GM19397 (cell line): Measurements from ENCODE around the gene SLC44A3.

Experiments used
- ATAC-seq: cut with Tn5 transposase; IDR thresholded peaks from one replicate; pipeline ENCODE4 v1.9.1; 2021; ENCODE audit warnings: mild to moderate bottlenecking, moderate library complexity; ENCODE audit not compliant: unreplicated experiment

SLC44A3 gene, protein sequence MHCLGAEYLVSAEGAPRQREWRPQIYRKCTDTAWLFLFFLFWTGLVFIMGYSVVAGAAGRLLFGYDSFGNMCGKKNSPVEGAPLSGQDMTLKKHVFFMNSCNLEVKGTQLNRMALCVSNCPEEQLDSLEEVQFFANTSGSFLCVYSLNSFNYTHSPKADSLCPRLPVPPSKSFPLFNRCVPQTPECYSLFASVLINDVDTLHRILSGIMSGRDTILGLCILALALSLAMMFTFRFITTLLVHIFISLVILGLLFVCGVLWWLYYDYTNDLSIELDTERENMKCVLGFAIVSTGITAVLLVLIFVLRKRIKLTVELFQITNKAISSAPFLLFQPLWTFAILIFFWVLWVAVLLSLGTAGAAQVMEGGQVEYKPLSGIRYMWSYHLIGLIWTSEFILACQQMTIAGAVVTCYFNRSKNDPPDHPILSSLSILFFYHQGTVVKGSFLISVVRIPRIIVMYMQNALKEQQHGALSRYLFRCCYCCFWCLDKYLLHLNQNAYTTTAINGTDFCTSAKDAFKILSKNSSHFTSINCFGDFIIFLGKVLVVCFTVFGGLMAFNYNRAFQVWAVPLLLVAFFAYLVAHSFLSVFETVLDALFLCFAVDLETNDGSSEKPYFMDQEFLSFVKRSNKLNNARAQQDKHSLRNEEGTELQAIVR

DNA sequence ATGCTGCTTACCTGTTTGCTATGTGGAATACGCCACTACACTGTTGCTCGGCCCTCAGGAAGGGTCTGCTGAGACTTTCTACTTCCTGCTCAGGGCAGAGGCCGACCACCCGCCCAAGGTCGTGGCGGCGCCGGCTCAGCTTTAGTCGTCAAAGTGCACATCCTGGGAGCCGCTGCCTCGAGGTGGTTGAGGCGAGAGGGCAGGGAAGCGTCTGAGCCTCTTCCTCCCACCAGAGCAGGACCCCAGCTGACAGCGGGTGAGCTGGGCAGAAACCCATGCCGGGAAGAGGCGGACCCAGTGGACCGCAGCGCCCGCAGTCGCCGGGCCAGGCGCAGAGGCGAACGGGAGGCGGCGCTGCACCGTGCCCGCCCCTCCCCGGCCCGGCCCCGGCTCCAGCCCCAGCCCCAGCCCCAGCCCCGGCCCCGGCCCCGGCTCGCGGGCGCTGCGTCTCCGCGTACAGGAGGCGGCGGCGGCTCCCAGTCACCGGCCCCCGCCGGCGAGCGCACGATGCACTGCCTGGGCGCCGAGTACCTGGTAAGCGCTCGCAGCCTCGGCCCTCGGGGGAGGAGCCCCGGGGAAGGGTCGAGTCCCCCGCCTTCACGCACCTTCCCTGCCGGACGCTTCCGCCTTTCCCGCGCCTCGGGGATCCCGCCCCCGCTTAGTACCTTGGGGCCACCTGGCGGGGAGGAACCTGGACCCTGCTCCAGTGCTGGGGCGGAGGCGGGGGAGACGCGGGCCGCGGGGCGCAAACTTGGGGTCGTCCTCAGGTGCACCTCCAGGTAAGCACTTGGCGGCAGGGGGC, at the start of gene SLC44A3:
SLC44A3 (plus strand) TSS at position 413 of the 802 bp plus-strand sequence; CDS start at position 508, 95 bp downstream.
- ATAC-seq, result no peak

DNA sequence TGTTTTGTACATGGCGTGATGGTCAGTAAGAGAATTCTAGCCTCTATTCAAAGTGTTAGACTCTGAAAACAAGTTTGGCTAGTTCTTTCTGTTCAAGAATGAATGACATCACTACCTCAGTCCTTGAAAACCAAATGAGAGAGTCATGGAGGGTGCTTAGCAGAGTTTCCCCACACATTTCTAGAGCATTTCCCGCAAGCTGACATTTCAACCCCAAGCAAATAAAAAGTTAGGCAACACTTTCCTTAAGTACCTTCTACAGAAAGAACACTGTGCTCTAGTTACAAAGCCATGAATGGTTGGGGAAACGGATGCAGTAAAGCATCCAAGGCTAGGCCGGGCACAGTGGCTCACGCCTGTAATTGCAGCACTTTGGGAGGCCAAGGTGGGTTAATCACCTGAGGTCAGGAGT, 47.9 kb upstream of the SLC44A3 start:
- ATAC-seq, result no peak

DNA sequence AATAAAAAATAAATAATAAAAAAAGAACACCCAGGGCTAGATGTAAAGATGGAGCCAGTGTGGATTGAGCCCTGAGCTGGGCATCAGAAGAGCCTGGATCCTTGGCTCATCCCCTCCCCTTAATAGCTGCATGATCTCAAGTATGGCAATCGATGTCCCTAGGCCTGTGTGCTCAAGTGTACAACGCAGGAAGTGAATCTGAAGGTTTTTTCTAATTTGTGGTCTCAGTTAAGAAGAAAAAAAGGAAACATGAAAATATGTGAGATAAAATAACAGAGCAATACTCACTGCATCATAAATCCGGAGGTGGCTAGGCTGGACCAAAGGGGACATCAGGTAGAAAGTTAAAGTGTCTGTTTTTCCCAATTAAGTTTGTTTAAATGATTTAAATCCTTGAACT, 47.3 kb upstream of the SLC44A3 start:
- no peak for ATAC-seq

DNA sequence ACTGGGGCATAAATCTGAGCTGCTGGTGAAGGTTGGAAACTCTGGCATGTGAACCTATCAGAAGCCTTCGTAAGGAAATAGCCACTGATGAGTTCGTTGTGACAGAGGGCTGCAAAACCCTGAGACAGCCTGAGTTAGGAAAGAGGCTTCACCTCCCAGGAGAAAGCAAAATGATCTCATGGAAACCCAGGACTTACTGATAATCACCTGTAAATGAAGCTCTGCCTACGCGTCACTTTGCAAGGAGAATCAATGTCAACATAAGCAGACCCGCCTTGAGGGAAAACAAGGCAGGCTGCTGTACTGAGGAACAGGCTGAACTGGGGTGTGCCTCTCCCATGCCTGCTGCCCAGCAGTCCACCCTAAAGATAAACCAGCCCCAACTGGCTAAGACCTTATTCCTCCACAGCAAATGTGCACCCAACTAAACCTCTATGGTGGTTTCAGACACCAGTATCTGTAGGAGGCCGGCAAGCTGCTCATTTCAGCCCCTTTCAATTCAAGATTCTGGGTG, 46.8 kb upstream of the SLC44A3 start:
- ATAC-seq, result no peak

DNA sequence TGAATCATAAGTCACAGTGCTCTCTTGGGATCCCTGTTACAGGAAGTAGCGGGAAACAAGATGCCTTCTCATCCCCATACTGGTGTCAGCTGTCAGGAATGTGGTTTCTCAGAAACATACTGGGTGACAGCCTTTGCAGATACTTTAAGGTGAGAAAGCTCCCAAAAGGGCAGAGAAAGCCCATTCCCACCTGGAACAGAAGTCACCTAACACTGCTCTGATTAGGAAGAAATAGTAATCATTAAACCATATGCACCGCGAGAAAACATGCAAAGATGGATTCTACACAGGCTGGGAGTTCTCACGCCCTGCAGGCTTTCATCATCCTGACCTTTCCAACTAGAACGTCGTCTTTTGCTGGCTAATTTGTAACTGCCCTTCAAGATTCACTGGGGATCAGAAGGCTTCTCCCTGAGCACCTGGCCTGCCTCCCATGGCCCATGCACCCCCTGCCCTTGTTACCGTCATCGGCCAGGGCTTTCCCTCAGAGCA, 46.2 kb upstream of the SLC44A3 start:
- ATAC-seq, result no peak

DNA sequence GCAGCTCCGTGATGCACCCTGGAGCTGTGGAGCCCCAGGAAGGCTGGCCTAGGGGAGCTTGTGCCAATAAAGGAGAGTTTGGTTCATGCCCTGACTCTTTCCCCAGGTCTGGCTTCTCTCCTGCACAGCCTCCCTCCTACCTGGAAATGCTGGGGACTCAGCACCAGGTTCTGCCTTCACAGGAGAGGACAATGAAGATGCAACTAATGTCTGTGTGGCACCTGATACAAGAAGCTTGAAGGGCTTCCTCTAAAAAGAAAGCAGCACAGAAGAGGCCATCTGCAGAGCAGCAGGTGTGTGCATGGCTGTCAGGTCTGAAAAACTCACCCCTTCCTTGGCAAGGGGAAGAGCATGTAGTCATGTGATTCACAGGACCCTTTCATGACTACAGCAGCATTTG, 43.7 kb upstream of the SLC44A3 start:
- no peak for ATAC-seq

DNA sequence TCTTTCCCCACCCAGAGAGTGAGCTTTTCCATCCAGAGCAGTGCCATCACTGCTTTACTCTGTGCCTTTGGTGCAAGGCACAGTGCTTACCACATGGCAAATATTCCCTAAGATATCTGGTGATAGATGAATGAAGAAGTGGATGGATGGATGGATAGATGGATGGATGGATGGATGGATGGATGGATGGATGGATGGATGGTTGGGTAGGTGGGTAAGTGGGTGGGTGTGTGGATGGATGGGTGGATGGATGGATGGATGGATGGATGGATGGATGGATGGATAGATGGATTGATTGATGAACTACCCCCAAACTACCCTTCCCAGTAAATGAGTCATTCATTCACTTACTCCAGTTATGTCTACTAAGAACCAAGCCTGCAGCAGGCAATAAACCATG, 42.9 kb upstream of the SLC44A3 start:
- no peak for ATAC-seq

DNA sequence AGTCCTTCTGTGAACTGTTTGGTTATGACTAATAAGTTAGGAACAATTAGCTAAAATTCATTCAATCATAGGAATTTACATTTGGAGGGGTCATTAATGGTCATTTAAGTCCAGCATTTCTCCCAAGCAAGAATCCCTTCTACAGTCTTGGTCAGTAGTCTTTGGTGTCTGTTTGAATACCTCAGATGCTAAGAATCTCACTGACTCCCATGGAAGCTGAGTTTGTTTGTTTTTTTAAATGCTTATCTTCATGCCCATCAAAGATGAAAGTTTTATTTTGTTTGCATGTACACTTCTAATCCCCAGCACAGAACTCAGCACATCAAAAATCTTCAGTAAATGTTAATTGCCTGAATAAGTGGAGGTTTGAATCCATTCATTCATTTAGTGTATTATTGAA, 41.3 kb upstream of the SLC44A3 start:
- ATAC-seq, result no peak

DNA sequence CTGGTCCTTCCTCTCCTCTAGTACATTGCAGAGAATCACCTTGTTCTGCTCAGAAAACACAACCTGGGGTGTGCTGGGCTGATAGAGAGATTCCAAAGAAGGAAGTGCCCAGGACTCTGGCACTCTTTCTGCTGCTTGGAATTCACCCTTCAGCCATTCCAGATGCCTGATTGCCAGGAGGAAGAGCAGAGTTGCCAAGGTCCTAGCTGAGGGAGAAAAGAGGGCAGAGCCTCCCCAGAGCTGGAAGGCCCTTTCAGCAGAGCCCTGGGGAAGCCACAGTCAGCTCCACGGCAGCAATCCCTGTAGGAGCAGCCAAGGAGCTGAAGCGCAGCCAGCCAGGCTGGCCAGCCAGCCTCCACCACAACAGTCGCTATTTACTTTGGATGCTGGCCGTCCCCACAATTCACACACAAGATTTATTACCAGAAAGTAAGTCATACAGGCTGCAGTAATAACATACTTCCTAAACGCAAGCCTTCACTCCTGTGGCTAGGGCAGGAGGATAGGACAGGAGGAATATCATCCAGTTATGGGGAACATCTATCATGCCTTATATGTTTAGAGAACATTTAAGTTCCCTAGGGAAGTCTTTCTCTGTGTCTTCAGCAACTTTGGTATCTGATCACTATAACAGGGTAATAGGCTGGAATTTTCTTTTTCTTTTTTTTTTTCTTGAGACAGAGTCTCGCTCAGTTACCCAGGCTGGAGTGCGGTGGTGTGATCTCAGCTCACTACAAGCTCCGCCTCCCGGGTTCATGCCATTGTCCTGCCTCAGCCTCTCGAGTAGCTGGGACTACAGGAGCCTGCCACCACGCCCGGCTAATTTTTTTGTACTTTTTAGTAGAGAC, 36.6 kb upstream of the SLC44A3 start:
- ATAC-seq, result no peak

DNA sequence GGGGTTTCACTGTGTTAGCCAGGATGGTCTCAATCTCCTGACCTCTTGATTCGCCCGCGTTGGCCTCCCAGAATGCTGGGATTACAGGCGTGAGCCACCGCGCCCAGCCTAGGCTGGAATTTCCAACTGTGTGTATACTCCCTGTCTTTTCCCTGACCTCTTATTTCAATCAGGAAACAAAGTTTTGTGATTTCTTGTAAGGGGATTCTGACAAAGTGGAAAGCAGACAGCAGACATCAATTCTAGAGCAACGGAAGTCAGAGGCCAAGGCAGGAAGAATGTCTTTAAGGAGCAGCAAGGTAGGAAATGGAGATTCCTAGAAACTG, 36.0 kb upstream of the SLC44A3 start:
- no peak for ATAC-seq

DNA sequence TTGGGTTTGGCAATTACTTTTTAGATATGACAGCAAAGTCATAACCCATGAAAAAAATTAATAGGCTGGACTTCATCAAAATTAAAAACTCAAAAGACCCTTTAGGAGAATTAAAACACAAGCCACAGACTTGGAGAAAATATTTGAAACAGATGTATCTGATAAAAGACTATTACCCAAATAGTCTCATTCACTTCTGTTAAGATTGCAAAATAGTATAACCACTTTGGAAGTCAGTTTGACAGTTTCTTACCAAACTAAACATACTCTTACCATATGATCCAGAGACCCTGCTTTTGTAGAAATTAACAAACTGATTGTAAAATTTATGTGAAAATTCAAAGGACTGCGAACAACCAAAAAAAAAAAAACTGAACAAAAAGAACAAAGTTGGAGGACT, 32.5 kb upstream of the SLC44A3 start:
- ATAC-seq, result no peak

DNA sequence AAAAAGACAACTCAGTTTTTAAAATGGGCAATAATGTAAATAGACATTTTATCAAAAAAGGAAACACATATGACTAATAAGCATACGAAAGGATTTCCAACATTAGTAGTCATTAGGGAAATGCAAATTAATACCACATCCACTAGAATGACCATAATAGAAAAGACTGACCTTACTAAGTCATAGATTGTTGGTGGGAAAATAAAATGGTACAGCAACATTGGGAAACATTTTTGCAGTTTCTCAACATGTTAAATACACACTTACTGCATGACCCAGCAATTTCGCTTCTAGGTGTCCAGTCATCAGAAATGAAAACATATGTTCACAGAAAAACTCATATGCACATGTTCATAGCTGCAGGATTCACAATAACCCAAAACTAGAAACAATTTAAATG, 29.9 kb upstream of the SLC44A3 start:
- ATAC-seq, result no peak

DNA sequence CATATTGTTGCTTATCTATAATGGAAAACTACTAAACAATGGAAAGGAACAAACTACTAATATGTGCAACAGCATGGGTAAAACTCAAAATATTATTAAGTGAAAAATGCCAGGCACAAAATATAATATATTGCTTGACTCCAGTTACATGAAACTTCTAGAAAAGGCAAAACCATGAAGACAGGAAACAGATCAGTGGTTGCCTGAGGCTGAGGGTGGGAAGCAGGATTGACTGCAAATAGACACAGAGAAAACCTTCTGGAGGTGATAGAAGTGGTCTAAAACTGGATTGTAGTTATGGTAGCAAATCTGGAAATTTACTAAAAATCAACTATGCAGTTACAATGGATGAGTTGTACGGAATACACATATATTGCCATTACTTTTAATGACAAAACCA, 29.5 kb upstream of the SLC44A3 start:
- ATAC-seq, result no peak

DNA sequence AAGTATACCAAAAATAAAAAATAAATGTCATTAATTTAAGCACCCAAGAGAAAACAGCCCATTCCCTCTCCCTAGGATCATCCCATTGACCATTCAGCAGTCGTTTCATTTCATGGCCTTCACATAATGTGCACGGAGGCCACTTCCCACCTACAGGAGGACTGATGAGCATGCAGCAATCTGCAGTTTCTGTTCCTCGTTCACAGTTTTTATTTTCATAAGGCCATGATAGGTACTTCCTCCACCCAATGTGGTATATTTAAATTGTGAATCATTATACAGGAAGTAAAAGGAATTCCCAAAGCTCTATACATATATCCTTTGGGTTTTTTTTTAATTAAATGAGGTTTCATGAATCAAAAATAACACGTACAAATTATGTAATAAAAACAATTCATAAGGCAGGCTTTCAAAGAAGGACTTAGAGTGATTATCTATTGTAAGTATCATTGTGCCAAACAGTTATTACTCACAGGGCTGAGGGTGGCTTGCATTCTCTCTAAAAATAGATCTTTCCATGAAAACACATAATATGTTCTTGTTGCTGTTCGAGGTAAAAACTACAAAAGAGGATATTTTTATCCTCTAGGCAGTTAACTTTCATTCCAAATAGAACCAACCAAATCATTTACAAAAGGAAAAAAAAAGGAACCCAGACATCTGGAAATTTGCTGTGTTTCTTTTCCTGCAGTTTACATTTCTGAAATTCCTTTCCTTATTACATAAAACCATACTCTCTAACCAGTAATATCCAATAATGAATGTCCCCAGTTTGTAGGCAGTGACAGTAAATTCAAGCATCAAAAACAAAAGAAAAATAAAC, 27.5 kb upstream of the SLC44A3 start:
- ATAC-seq, result peak; percentile 97

DNA sequence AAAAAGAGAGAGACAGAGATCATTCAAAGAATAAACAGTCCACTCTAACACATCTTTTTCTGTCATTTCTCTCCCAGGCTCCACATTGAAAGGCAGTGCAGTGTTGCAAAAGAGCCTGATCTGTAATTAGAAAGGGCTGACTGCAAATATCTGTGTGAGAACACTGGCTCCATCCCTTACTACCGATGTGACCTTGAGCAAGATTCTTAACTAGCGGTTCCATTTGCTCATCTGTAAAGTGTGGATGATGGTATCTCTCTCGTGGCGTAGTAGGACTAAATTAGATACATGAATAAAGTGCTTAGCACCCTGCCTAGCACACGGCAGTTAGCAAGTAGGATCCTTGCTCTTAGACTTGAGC, 26.9 kb upstream of the SLC44A3 start:
- ATAC-seq, result no peak

DNA sequence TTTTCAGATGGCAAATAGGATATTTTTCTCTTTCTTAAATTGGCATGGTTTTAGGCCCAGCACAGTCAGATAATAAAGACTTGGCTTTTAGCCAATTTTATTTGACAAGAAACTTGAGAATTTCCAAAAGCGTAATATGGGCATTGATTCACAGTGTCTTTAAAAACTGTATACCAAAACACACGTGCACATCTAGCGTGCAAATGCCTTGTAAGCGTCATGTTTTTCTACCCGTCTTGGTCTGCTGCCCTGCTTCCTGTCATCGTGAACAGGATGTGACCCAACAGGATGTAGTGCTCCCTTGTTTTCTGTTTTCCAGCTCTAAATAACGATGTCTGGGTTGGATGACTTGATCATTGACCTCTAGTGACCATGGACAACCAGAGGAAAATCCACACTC, 24.7 kb upstream of the SLC44A3 start:
- no peak for ATAC-seq

DNA sequence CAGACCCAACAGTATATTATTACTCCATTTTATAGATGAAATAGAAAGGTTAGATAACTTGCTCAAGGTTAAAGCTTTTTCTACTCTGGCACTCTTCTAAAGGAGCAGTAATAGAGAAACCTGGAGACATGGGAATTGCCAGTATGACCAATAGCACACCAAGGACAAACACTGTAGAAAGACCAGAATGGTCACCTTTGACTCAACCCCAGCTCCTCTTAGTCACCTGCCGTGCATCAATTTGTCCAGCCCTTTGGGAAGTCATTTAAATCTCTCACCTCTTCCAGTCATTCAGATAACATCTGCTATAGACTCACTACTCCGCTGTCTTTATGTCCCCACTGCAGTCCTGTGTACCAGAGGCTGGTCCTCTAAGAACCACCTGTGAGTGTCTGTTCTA, 23.9 kb upstream of the SLC44A3 start:
- no peak for ATAC-seq

DNA sequence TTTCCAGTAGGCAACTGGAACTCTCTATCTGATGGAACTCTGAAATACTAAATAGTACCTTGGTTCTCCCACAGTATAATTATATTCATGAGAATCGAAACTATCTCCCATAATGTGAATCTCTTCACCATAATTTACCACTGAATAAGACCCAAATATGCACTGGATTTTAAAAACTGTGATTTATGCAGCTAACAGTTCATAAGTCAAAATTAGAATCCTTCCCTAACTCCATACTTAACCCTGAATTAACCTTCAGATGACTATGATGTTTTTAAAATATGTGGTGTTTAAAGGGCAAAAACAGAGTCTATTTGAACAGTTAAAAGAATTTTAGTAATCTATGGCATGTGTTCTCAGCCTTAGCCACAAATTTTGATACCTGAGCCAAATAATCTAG, 22.9 kb upstream of the SLC44A3 start:
- ATAC-seq, result no peak

DNA sequence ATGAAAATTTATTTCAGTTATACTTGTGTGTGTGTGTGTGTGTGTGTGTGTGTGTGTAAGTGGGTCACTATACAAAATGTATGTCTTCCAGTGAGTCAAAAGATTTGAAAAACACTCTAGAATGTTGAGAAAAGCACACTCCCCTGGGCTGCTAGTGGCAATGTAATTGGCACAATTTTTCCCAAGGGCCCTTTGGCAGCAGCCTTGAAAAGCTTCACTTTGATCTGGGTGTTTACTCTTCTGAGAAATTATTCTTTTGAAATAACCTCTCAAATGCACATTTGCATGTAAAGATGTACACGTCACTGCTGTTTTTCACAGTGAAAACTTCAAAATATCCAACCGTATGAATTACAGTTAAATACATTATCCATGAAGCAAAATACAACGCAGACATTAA, 22.1 kb upstream of the SLC44A3 start:
- ATAC-seq, result no peak

DNA sequence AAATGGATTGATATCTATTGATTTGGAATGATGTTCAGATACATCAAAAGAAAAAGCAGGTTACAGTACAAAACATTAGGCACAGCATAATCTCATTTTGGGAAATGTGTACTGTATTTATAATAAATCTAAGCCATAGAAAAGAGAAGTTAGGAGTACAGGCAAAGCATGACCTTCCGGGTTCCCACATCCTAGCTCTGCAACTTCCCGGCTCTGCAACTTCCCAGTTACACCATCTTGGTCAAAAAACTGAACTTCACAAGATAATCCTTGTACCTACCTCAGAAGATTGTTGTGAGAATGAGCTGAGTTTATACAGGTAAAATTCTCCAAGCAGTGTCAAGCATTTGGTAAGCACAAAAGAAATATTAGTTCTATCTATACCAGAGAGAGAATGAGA, 21.7 kb upstream of the SLC44A3 start:
- ATAC-seq, result no peak
